Measurements from ENCODE around the gene NWD2.

GRCh38 chr4:37243722-37244582 lies 591 bp upstream of the NWD2 start:
- TF ChIP-seq CTCF (conservative IDR thresholded peaks at IDR 0.05; ENCODE audit: low read depth, low read length), result no peak
- no peak for TF ChIP-seq EZH2 (IDR thresholded peaks at IDR 0.05; ENCODE audit: borderline replicate concordance, low read depth, low read length, poor library complexity, severe bottlenecking)
